ENCODE results near the gene GPSM1. TPM values are rescaled to one million over a fixed set of nuclear protein-coding genes. Genes with fewer than 3 reads are reported as not detected.

The GPSM1 gene
- total RNA-seq, 1 donor, result 48.5 TPM

- no peak overlapping the region for H3K4me3 ChIP-seq (ENCODE audit: low read depth, low read length)
- DNase-seq (ENCODE audit: low read depth), result no peak
- TF ChIP-seq CTCF (IDR thresholded peaks at IDR 0.05; ENCODE audit: insufficient read depth, low read length), result no peak
Observed at GRCh38 chr9:136305804-136306203, 21.5 kb upstream of the GPSM1 start.

GRCh38 chr9:136306211-136307208 is 20.8 kb upstream of the GPSM1 start:
- no peak for TF ChIP-seq CTCF (IDR thresholded peaks at IDR 0.05; ENCODE audit: insufficient read depth, low read length)
- H3K4me3 ChIP-seq (ENCODE audit: low read depth, low read length), result no peak overlapping the region
- no peak for DNase-seq (ENCODE audit: low read depth)

GRCh38 chr9:136307215-136307750 is 20.1 kb upstream of the GPSM1 start:
- no peak for DNase-seq (ENCODE audit: low read depth)
- no peak for TF ChIP-seq CTCF (IDR thresholded peaks at IDR 0.05; ENCODE audit: insufficient read depth, low read length)
- H3K4me3 ChIP-seq (ENCODE audit: low read depth, low read length), result no peak overlapping the region

GRCh38 chr9:136308006-136308701 is 19.2 kb upstream of the GPSM1 start:
- H3K4me3 ChIP-seq (ENCODE audit: low read depth, low read length), result no peak overlapping the region
- TF ChIP-seq CTCF (IDR thresholded peaks at IDR 0.05; ENCODE audit: insufficient read depth, low read length), result no peak
- no peak for DNase-seq (ENCODE audit: low read depth)

- no peak overlapping the region for H3K4me3 ChIP-seq (ENCODE audit: low read depth, low read length)
- TF ChIP-seq CTCF (IDR thresholded peaks at IDR 0.05; ENCODE audit: insufficient read depth, low read length), result no peak
- no peak for DNase-seq (ENCODE audit: low read depth)
Observed at GRCh38 chr9:136308702-136309053, 18.7 kb upstream of the GPSM1 start.

- no peak overlapping the region for H3K4me3 ChIP-seq (ENCODE audit: low read depth, low read length)
- TF ChIP-seq CTCF (IDR thresholded peaks at IDR 0.05; ENCODE audit: insufficient read depth, low read length), result no peak
- DNase-seq (ENCODE audit: low read depth), result no peak
Observed at GRCh38 chr9:136309101-136309801, 18.1 kb upstream of the GPSM1 start.
